HG03135 (cell line): Measurements from ENCODE around the gene TCF7L1.

Source experiments
- ATAC-seq: cut with Tn5 transposase; IDR thresholded peaks from one replicate; pipeline ENCODE4 v1.9.1; 2021; ENCODE audit warnings: mild to moderate bottlenecking, moderate library complexity; ENCODE audit not compliant: unreplicated experiment

TCF7L1 gene

GRCh38 chr2:85247610-85248009 is 114.4 kb downstream of the TCF7L1 start:
- ATAC-seq = no peak

GRCh38 chr2:85248773-85249509 is 115.7 kb downstream of the TCF7L1 start:
- ATAC-seq = no peak

- ATAC-seq = no peak
Measured at GRCh38 chr2:85250045-85250444, 116.9 kb downstream of the TCF7L1 start.

- ATAC-seq = no peak
Measured at GRCh38 chr2:85251070-85251616, 118.0 kb downstream of the TCF7L1 start.

- no peak for ATAC-seq
Measured at GRCh38 chr2:85253890-85254289, 120.7 kb downstream of the TCF7L1 start.

- no peak for ATAC-seq
Measured at GRCh38 chr2:85254540-85255300, 121.5 kb downstream of the TCF7L1 start.

- no peak for ATAC-seq
Measured at GRCh38 chr2:85255456-85255812, 122.2 kb downstream of the TCF7L1 start.

- ATAC-seq = no peak
Measured at GRCh38 chr2:85255813-85256594, 122.8 kb downstream of the TCF7L1 start.

- ATAC-seq = no peak
Measured at GRCh38 chr2:85257359-85257969, 124.3 kb downstream of the TCF7L1 start.

GRCh38 chr2:85257970-85258605 is 124.9 kb downstream of the TCF7L1 start:
- ATAC-seq = no peak

GRCh38 chr2:85259101-85259590 is 126.0 kb downstream of the TCF7L1 start:
- ATAC-seq = no peak

GRCh38 chr2:85259879-85260278 is 126.7 kb downstream of the TCF7L1 start:
- no peak for ATAC-seq

GRCh38 chr2:85263591-85263990 is 130.4 kb downstream of the TCF7L1 start:
- no peak for ATAC-seq

- no peak for ATAC-seq
Measured at GRCh38 chr2:85264471-85264870, 131.3 kb downstream of the TCF7L1 start.

- no peak for ATAC-seq
Measured at GRCh38 chr2:85265304-85265703, 132.1 kb downstream of the TCF7L1 start.

GRCh38 chr2:85266146-85267041 is 133.2 kb downstream of the TCF7L1 start:
- ATAC-seq = peak; percentile 70

- ATAC-seq = no peak
Measured at GRCh38 chr2:85269959-85270358, 136.8 kb downstream of the TCF7L1 start.

- no peak for ATAC-seq
Measured at GRCh38 chr2:85272357-85272756, 139.2 kb downstream of the TCF7L1 start.
